Endothelial cell (in vitro differentiated cells): ENCODE results near the gene ASIC1. TPM values are rescaled to one million over a fixed set of nuclear protein-coding genes. Genes with fewer than 3 reads are reported as not detected.

Source experiments
- DNase-seq: peaks from one replicate; pipeline ENCODE4 v3.0.0; 2021; ENCODE audit warnings: low spot score
- H3K27ac Mint-ChIP-seq: one replicate; pipeline ENCODE4 v1.8.0; 2021; ENCODE audit warnings: mixed read lengths, inconsistent platforms; ENCODE audit not compliant: unreplicated experiment
- H3K27me3 Mint-ChIP-seq: one replicate; pipeline ENCODE4 v1.8.0; 2021; ENCODE audit warnings: mild to moderate bottlenecking, moderate library complexity, mixed read lengths, inconsistent platforms; ENCODE audit not compliant: unreplicated experiment
- H3K36me3 Mint-ChIP-seq: one replicate; pipeline ENCODE4 v1.8.0; 2021; ENCODE audit warnings: mild to moderate bottlenecking, low read depth, mixed read lengths, inconsistent platforms; ENCODE audit not compliant: unreplicated experiment
- H3K4me1 Mint-ChIP-seq: one replicate; pipeline ENCODE4 v1.8.0; 2021; ENCODE audit warnings: mild to moderate bottlenecking, mixed read lengths, inconsistent platforms; ENCODE audit not compliant: unreplicated experiment
- H3K4me3 Mint-ChIP-seq: one replicate; pipeline ENCODE4 v1.8.0; 2021; ENCODE audit warnings: mild to moderate bottlenecking, mixed read lengths, inconsistent platforms; ENCODE audit not compliant: unreplicated experiment
- H3K9me3 Mint-ChIP-seq: one replicate; pipeline ENCODE4 v1.8.0; 2021; ENCODE audit warnings: mixed read lengths, inconsistent platforms; ENCODE audit not compliant: unreplicated experiment
- total RNA-seq: library from RNA; stranded (reverse); fragmentation: NEBNext Ultra II Directional; extraction: Animal tissue kit (Norgen Biotek cat#: 25700); gene quantifications from one replicate; pipeline ENCODE4 v1.2.1, GENCODE V29; 2021; ENCODE audit not compliant: unreplicated experiment
- TF ChIP-seq, protein P1 (sequence below): fragments of 200-600 bp; sonication (generic); IDR thresholded peaks from one replicate; pipeline ENCODE4 v1.5.0; 2021; ENCODE audit warnings: antibody characterized with exemption; ENCODE audit not compliant: unreplicated experiment

ASIC1 gene
- total RNA-seq, 1 donor from 2014 or later, result 1.9 TPM

DNA sequence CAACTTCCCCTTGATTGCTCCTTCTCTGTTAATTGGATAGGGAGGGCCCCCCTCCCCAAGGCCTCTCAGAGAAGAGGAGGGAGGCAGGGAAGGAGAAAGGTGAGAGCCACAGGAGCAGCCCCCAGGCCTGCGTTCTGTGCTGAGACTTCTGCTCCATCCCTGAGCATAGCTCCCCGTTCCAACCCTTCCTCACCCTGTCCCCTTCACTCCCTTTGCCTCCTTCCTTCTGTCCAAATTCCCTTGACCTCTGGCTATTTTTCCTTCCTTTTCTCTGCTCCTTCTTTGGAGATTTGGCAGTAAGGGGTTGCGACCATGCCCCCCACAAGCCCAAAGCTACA lies 788 bp upstream of the ASIC1 start:
- Mint-ChIP-seq H3K4me3 (peak overlapping the region; percentile 93), H3K4me1 (peaks cover 28% of the 10 kb centered on the region), H3K27ac (no peak overlapping the region), H3K36me3 (peaks cover 12% of the 10 kb centered on the region), H3K9me3 (no peaks in the 10 kb centered on the region), H3K27me3 (peaks cover 21% of the 10 kb centered on the region)
- no peak for DNase-seq
- TF ChIP-seq, protein P1, sequence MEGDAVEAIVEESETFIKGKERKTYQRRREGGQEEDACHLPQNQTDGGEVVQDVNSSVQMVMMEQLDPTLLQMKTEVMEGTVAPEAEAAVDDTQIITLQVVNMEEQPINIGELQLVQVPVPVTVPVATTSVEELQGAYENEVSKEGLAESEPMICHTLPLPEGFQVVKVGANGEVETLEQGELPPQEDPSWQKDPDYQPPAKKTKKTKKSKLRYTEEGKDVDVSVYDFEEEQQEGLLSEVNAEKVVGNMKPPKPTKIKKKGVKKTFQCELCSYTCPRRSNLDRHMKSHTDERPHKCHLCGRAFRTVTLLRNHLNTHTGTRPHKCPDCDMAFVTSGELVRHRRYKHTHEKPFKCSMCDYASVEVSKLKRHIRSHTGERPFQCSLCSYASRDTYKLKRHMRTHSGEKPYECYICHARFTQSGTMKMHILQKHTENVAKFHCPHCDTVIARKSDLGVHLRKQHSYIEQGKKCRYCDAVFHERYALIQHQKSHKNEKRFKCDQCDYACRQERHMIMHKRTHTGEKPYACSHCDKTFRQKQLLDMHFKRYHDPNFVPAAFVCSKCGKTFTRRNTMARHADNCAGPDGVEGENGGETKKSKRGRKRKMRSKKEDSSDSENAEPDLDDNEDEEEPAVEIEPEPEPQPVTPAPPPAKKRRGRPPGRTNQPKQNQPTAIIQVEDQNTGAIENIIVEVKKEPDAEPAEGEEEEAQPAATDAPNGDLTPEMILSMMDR, result no peak

- peaks cover 5% of the 10 kb centered on the region for H3K36me3 Mint-ChIP-seq
- H3K27ac Mint-ChIP-seq, result no peak overlapping the region
- no peaks in the 10 kb centered on the region for H3K9me3 Mint-ChIP-seq
- H3K4me1 Mint-ChIP-seq, result peaks cover 21% of the 10 kb centered on the region
- peak overlapping the region; percentile 56 for H3K4me3 Mint-ChIP-seq
- TF ChIP-seq, protein P1, result no peak
- DNase-seq, result no peak
- H3K27me3 Mint-ChIP-seq, result peaks cover 17% of the 10 kb centered on the region
Observed at GRCh38 chr12:50057896-50058670, 687 bp downstream of the ASIC1 start.

DNA sequence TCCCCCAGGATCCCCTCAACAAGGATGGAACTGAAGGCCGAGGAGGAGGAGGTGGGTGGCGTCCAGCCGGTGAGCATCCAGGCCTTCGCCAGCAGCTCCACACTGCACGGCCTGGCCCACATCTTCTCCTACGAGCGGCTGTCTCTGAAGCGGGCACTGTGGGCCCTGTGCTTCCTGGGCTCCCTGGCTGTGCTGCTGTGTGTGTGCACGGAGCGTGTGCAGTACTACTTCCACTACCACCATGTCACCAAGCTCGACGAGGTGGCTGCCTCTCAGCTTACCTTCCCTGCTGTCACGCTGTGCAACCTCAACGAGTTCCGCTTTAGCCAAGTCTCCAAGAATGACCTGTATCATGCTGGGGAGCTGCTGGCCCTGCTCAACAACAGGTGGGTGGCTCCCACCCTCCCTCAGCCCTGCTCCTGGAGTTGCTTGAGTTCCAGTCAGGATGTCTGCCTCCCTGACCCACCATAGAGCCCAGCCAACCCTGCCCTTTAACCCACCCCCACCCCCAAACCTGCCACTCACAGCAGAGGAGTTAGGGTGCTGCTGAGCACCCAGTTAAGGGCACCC lies 1.4 kb downstream of the ASIC1 start:
- TF ChIP-seq, protein P1, result no peak
- Mint-ChIP-seq H3K27ac (no peak overlapping the region), H3K36me3 (peaks cover 5% of the 10 kb centered on the region), H3K27me3 (peaks cover 18% of the 10 kb centered on the region), H3K9me3 (no peaks in the 10 kb centered on the region), H3K4me1 (peaks cover 16% of the 10 kb centered on the region), H3K4me3 (peak overlapping the region; percentile 79)
- DNase-seq, result no peak

DNA sequence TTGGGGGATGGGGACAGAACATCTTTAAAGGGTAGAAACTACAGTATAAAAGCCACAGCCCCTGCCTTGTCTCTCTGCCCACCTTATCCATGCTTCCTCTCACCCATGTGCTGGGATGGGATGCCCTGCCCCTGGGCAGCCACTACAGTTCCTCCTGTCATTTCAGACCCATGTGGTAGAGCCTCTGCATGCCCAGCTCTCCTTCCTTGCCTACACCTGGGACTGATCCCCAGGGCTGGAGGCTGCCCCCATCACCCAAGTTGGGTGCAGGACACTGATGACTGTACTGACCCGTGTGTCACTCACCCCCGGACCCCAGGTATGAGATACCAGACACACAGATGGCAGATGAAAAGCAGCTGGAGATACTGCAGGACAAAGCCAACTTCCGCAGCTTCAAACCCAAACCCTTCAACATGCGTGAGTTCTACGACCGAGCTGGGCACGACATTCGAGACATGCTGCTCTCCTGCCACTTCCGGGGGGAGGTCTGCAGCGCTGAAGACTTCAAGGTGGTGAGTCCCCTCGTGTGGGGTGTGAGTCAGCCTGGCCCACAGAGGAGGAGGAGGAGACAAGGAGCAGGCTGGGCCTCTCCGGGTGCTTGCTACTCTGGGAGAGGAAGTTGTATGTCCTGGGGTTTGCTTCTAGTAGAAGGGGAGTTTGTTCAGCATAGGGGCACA lies 2.2 kb downstream of the ASIC1 start:
- Mint-ChIP-seq H3K27me3 (peaks cover 21% of the 10 kb centered on the region), H3K4me3 (peak overlapping the region; percentile 56), H3K36me3 (peaks cover 5% of the 10 kb centered on the region), H3K27ac (no peak overlapping the region), H3K9me3 (no peaks in the 10 kb centered on the region), H3K4me1 (peaks cover 16% of the 10 kb centered on the region)
- DNase-seq, result no peak
- TF ChIP-seq, protein P1, result no peak

DNA sequence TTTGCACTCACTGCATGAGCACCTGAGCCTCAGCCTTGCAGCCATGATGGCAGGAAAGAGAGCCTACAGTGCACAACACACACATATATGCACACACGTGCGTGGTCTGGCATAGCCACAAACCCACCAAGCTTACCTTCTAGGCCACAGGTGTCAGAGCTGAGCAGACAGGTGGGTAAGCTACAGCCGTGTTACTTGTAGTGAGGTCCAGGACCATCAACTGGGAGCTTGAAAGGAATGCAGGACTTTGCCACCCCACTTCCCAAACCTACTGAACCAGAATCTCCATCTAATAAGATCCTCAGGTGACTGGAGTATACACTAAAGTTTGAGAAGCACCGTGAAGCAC lies 2.7 kb downstream of the ASIC1 start:
- TF ChIP-seq, protein P1, result no peak
- no peak overlapping the region for H3K27ac Mint-ChIP-seq
- no peaks in the 10 kb centered on the region for H3K9me3 Mint-ChIP-seq
- peaks cover 16% of the 10 kb centered on the region for H3K4me1 Mint-ChIP-seq
- no peak for DNase-seq
- peaks cover 21% of the 10 kb centered on the region for H3K27me3 Mint-ChIP-seq
- H3K4me3 Mint-ChIP-seq, result no peak overlapping the region
- H3K36me3 Mint-ChIP-seq, result peaks cover 5% of the 10 kb centered on the region
